HG03571 (cell line): ENCODE results near the gene MRPS5.

Experiments
- ATAC-seq: cut with Tn5 transposase; IDR thresholded peaks from one replicate; pipeline ENCODE4 v1.9.1; 2021; ENCODE audit not compliant: unreplicated experiment

MRPS5 gene

GRCh38 chr2:95061601-95062183 lies 59.9 kb downstream of the MRPS5 start:
- ATAC-seq, result no peak

GRCh38 chr2:95061119-95061512 lies 60.5 kb downstream of the MRPS5 start:
- ATAC-seq, result no peak

DNA sequence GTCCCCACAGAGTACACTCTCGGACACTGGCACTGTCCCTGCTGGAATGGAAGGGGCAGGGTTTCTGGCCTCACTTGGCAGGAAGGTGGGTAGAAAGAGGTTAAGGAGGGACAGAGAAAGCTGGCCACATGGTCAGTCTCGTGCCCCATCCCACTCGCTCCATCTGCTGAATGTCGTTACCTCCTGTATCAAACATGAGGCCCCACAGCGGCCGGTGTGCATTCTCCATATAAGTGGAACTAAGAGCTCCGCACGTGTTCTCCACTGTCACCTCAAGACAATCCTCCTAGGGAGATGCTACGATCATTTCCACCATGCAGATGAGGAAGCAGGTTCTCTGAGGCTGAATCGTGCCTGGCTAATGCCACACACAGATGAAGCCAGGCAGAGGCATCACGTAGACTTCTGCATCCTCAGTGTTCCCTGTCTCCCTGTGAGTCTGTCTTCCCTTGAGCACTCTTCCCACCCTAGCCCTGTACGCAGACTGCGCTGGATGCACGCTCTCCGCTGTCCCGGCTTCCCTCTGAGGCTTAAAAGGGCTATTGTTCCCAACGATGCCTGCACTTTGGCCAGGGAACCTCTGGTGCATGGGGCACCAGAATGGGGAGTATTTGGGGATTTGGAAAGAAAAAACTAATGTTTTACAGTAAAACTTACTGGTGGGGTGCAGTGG lies 61.0 kb downstream of the MRPS5 start:
- no peak for ATAC-seq

GRCh38 chr2:95059656-95060370 lies 61.8 kb downstream of the MRPS5 start:
- ATAC-seq, result no peak

GRCh38 chr2:95058989-95059641 lies 62.5 kb downstream of the MRPS5 start:
- ATAC-seq, result no peak

- ATAC-seq, result no peak
Measured at GRCh38 chr2:95058466-95058988, 63.1 kb downstream of the MRPS5 start.

GRCh38 chr2:95057535-95058370 lies 63.9 kb downstream of the MRPS5 start:
- ATAC-seq, result no peak

GRCh38 chr2:95056461-95057459 lies 64.8 kb downstream of the MRPS5 start:
- no peak for ATAC-seq

DNA sequence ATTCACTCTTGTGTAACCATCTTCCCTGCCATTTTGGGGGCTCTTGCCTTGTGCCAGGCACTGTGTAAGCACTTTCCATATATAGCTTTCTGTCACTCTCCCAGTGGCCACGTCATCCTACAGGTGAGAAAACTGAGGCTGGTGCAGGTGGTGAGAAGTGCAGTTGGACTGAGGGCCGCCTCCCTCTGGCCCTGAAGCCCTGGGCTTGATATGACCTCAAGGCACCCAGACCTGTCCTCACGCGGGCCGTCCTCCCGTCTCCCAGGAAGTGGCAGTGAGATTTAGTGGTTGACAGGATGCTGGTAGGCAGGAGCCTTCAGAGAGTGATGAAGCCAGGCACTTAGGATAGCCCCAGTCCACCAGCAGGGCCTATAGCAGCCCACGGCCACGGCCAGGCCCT lies 65.6 kb downstream of the MRPS5 start:
- ATAC-seq, result no peak

GRCh38 chr2:95055262-95055661 lies 66.3 kb downstream of the MRPS5 start:
- ATAC-seq, result no peak

GRCh38 chr2:95054016-95054415 lies 67.6 kb downstream of the MRPS5 start:
- no peak for ATAC-seq

GRCh38 chr2:95053543-95053942 lies 68.1 kb downstream of the MRPS5 start:
- no peak for ATAC-seq

DNA sequence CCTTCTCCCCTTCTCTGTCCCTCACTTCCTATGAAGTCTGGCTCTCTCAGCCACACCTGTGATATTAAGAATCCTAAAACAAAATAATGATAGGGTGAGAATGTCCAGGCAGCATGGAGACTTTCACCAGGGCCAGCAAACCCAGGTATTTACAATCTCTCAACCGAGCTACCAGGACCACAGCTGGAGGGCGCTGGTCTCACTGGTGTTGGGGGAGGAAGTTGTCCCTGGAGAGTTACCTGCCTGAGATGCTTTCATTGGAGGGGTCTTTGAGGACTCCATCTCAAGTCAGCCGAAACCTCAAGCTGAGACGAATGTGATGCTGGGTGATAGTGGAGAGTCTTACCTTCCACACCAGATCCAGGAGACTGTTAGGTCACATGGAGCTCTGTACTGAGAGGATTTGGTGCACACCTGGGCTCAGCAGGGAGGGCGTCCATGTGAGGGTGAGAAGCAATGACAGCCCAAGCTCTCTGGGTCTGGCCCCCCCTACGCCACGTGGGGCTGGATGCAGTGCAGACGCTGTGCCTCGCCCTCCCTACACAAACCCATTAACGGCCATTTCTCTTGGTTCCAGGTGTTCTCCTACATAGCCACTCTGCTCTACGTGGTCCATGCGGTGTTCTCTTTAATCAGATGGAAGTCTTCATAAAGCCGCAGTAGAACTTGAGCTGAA lies 68.7 kb downstream of the MRPS5 start:
- no peak for ATAC-seq

- ATAC-seq, result no peak
Measured at GRCh38 chr2:95052307-95052706, 69.3 kb downstream of the MRPS5 start.

- ATAC-seq, result no peak
Measured at GRCh38 chr2:95051626-95052025, 70.0 kb downstream of the MRPS5 start.

- no peak for ATAC-seq
Measured at GRCh38 chr2:95050385-95051300, 71.0 kb downstream of the MRPS5 start.

GRCh38 chr2:95049961-95050360 lies 71.6 kb downstream of the MRPS5 start:
- ATAC-seq, result no peak

GRCh38 chr2:95049683-95049955 lies 72.0 kb downstream of the MRPS5 start:
- no peak for ATAC-seq
